Gastrocnemius medialis (tissue), 4 donors: ENCODE results near the gene TTPAL. TPM values are rescaled to one million over a fixed set of nuclear protein-coding genes. Genes with fewer than 3 reads are reported as not detected.
A peak's percentile ranks its signal among the peaks of the same experiment; 100 is the strongest.

Experiments
- ATAC-seq, 2 donors: fragments of 150-250 bp; one replicate each; pipeline ENCODE4 v1.9.1; 2016
- DNase-seq, 2 donors: peaks; one replicate each; pipeline ENCODE4 v3.0.0-alpha.2; 2019
- H3K27ac ChIP-seq, 4 donors: fragments of 200-600 bp; sonication (generic); 1 replicate in 1 of 4; 2 replicates in 3 of 4; pipeline ENCODE4 v1.5.1; 2016 to 2018; ENCODE audit warnings: mild to moderate bottlenecking in 2 of 4, moderate library complexity in 1 of 4
- H3K27me3 ChIP-seq, 3 donors: fragments of 200-600 bp; sonication (generic) in 2 of 3; 1 replicate in 1 of 3; 2 replicates in 2 of 3; pipeline versions ENCODE4 v1.5.1 to v1.6.0; 2016 to 2019; ENCODE audit warnings: mild to moderate bottlenecking in 1 of 3, moderate library complexity in 1 of 3
- H3K36me3 ChIP-seq, 2 donors: fragments of 200-600 bp; sonication (generic) in 1 of 2; one replicate each; pipeline ENCODE4 v1.5.1; 2017 to 2018
- H3K4me1 ChIP-seq, 2 donors: fragments of 200-600 bp; sonication (generic) in 1 of 2; one replicate each; pipeline ENCODE4 v1.5.1; 2016 to 2017; ENCODE audit warnings: mild to moderate bottlenecking in 2 of 2
- H3K4me3 ChIP-seq, 4 donors: fragments of 200-600 bp; sonication (generic) in 3 of 4; 1 replicate in 1 of 4; 2 replicates in 3 of 4; pipeline ENCODE4 v1.5.1; 2016 to 2019; ENCODE audit warnings: mild to moderate bottlenecking in 2 of 4
- H3K9me3 ChIP-seq, 3 donors: fragments of 200-600 bp; sonication (generic) in 2 of 3; 1 replicate in 1 of 3; 2 replicates in 2 of 3; pipeline ENCODE4 v1.5.1; 2016 to 2019
- CTCF ChIP-seq, 5 experiments: fragments of 450-650 bp in 3 of 5; fragments of 200-600 bp in 2 of 5; sonication (generic) in 2 of 5; IDR thresholded peaks in 4 of 5; conservative IDR thresholded peaks in 1 of 5; 1 replicate in 4 of 5; 2 replicates in 1 of 5; pipeline ENCODE4 v1.5.1; 2016 to 2019; ENCODE audit warnings: antibody characterized with exemption in 5 of 5, mild to moderate bottlenecking in 3 of 5, moderate library complexity in 3 of 5
- POLR2A ChIP-seq, 2 donors: fragments of 450-650 bp; IDR thresholded peaks; one replicate each; pipeline ENCODE4 v1.6.1; 2017; ENCODE audit warnings: antibody characterized with exemption in 2 of 2, mild to moderate bottlenecking in 2 of 2, moderate library complexity in 2 of 2
- in situ Hi-C, 4 donors: fragments of 200-750 bp; cut with MboI; loops; one replicate each; pipeline versions ENCODE4 v1.15.0 to v1.8.0; 2017; ENCODE audit warnings: low sequenced_read_pairs in 4 of 4
- intact Hi-C: fragments of 100-400 bp; cut with DNase I; formaldehyde crosslinking; loops from one replicate; pipeline ENCODE4 v1.15.1; 2023; ENCODE audit warnings: low total_unique reads
- total RNA-seq, 4 donors: library from RNA; depleted of rRNA; stranded (reverse); fragments of >200 nt; gene quantifications; one replicate each; pipeline versions ENCODE4 v1.1.0 to v1.2.3, GENCODE V29; 2016

Gene TTPAL
- total RNA-seq, 4 donors from 2014 or later, result 3.5 to 5.0 (median 4.7) TPM

- in situ Hi-C loops, result no loop called here
- Histone ChIP-seq H3K4me3 (no peak overlapping the region), H3K27ac (peak overlapping the region; percentile 8 to 77 (median 62)), H3K9me3 (no peaks in the 10 kb centered on the region), H3K4me1 (peaks cover 0 to 17% of the 10 kb centered on the region in 2 donors), H3K27me3 (no peaks in the 10 kb centered on the region), H3K36me3 (peaks cover 0 to 65% of the 10 kb centered on the region in 2 donors)
- intact Hi-C loops, result no loop called here
- TF ChIP-seq POLR2A (IDR thresholded peaks at IDR 0.05), result no peak
- TF ChIP-seq CTCF (IDR thresholded peaks at IDR 0.05 in 4 of 5, conservative IDR thresholded peaks at IDR 0.05 in 1 of 5), result no peak
- peak; percentile 22 to 78 for ATAC-seq
- DNase-seq, result no peak
Observed at GRCh38 chr20:44485078-44485829, 9.6 kb downstream of the TTPAL start.

- H3K4me3 ChIP-seq, result no peak overlapping the region
- H3K9me3 ChIP-seq, result no peaks in the 10 kb centered on the region
- DNase-seq, result no peak
- H3K27me3 ChIP-seq, result no peaks in the 10 kb centered on the region
- no peak for ATAC-seq
- in situ Hi-C loops, result no loop called here
- no peak for TF ChIP-seq POLR2A (IDR thresholded peaks at IDR 0.05)
- TF ChIP-seq CTCF (IDR thresholded peaks at IDR 0.05 in 4 of 5, conservative IDR thresholded peaks at IDR 0.05 in 1 of 5), result no peak
- H3K4me1 ChIP-seq, result peaks cover 0 to 17% of the 10 kb centered on the region in 2 donors
- intact Hi-C loops, result no loop called here
- peak overlapping the region; percentile 8 to 77 (median 62) for H3K27ac ChIP-seq
- H3K36me3 ChIP-seq, result peaks cover 0 to 64% of the 10 kb centered on the region in 2 donors
Observed at GRCh38 chr20:44485830-44486198, 10.1 kb downstream of the TTPAL start.

GRCh38 chr20:44488551-44488950 lies 12.9 kb downstream of the TTPAL start:
- Histone ChIP-seq H3K36me3 (peaks cover 0 to 61% of the 10 kb centered on the region in 2 donors), H3K4me3 (no peak overlapping the region), H3K9me3 (no peaks in the 10 kb centered on the region), H3K27me3 (no peaks in the 10 kb centered on the region), H3K4me1 (peaks cover 0 to 10% of the 10 kb centered on the region in 2 donors), H3K27ac (peak overlapping the region in 3 of 4 donors; percentile 9 to 28 (median 10))
- DNase-seq, result no peak
- in situ Hi-C loops, result no loop called here
- TF ChIP-seq CTCF (IDR thresholded peaks at IDR 0.05 in 4 of 5, conservative IDR thresholded peaks at IDR 0.05 in 1 of 5) (no peak), POLR2A (IDR thresholded peaks at IDR 0.05) (no peak)
- no peak for ATAC-seq
- intact Hi-C loops, result no loop called here

GRCh38 chr20:44489223-44489622 lies 13.5 kb downstream of the TTPAL start:
- Histone ChIP-seq H3K9me3 (no peaks in the 10 kb centered on the region), H3K27ac (peak overlapping the region in 3 of 4 donors; percentile 10 to 90 (median 16)), H3K4me1 (peaks cover 2 to 10% of the 10 kb centered on the region in 2 donors), H3K27me3 (no peaks in the 10 kb centered on the region), H3K36me3 (peaks cover 0 to 59% of the 10 kb centered on the region in 2 donors), H3K4me3 (no peak overlapping the region)
- TF ChIP-seq POLR2A (IDR thresholded peaks at IDR 0.05) (no peak), CTCF (IDR thresholded peaks at IDR 0.05 in 4 of 5, conservative IDR thresholded peaks at IDR 0.05 in 1 of 5) (no peak)
- in situ Hi-C loops (no loop called here), intact Hi-C loops (no loop called here)
- DNase-seq, result no peak
- ATAC-seq, result no peak
